Kidney epithelial cell (primary cell): Measurements from ENCODE around the gene PHOSPHO1. TPM values are rescaled to one million over a fixed set of nuclear protein-coding genes. Genes with fewer than 3 reads are reported as not detected.

Experiments used
- DNase-seq: peaks from one replicate; pipeline ENCODE4 v3.0.0-alpha.2; 2010; ENCODE audit warnings: low read depth
- H3K27me3 ChIP-seq: 2 replicates; pipeline ENCODE4 v1.6.0; 2011; ENCODE audit warnings: low read length; ENCODE audit not compliant: control insufficient read depth, insufficient read depth
- H3K36me3 ChIP-seq: 2 replicates; pipeline ENCODE4 v1.5.1; 2011; ENCODE audit warnings: low read length; ENCODE audit not compliant: control insufficient read depth, insufficient read depth
- H3K4me3 ChIP-seq: 2 replicates; pipeline ENCODE4 v1.5.1; 2011; ENCODE audit warnings: low read depth, mild to moderate bottlenecking, control low read depth, low read length
- total RNA-seq: library from RNA; depleted of rRNA; stranded (reverse); fragments of >200 nt; gene quantifications from 2 replicates; pipeline ENCODE4 v1.2.3, GENCODE V29; 2015
- TF ChIP-seq, protein P1 (sequence below): IDR thresholded peaks from 2 replicates; pipeline ENCODE4 v1.5.1; 2011; ENCODE audit warnings: mild to moderate bottlenecking, moderate library complexity, low read length, control low read depth, inconsistent platforms; ENCODE audit not compliant: insufficient read depth, poor library complexity, severe bottlenecking

The PHOSPHO1 gene
- total RNA-seq, 1 donor from 2014 or later, result not detected

DNA sequence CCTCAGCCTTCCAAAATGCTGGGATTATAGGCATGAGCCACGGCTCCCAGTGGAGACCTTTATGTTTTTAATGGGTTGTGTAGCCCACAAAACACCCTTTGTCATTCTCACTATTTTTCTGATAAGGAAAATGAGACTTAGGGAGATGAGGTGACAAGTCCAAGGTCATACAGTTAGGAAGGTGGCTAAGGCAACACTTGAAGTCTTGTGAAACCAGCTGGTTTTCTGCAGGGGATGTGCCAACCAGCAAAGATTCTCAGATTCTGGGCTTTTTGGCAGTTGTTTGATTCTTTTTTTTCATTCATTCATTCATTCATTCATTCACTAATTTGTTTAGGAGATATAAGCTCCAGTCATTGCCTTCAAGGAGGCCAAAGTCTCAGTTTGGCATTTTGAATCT is 10.0 kb upstream of the PHOSPHO1 start:
- DNase-seq, result no peak
- no peak overlapping the region for H3K4me3 ChIP-seq
- TF ChIP-seq, protein P1, sequence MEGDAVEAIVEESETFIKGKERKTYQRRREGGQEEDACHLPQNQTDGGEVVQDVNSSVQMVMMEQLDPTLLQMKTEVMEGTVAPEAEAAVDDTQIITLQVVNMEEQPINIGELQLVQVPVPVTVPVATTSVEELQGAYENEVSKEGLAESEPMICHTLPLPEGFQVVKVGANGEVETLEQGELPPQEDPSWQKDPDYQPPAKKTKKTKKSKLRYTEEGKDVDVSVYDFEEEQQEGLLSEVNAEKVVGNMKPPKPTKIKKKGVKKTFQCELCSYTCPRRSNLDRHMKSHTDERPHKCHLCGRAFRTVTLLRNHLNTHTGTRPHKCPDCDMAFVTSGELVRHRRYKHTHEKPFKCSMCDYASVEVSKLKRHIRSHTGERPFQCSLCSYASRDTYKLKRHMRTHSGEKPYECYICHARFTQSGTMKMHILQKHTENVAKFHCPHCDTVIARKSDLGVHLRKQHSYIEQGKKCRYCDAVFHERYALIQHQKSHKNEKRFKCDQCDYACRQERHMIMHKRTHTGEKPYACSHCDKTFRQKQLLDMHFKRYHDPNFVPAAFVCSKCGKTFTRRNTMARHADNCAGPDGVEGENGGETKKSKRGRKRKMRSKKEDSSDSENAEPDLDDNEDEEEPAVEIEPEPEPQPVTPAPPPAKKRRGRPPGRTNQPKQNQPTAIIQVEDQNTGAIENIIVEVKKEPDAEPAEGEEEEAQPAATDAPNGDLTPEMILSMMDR, result no peak
- peaks cover 7% of the 10 kb centered on the region for H3K27me3 ChIP-seq
- no peaks in the 10 kb centered on the region for H3K36me3 ChIP-seq

DNA sequence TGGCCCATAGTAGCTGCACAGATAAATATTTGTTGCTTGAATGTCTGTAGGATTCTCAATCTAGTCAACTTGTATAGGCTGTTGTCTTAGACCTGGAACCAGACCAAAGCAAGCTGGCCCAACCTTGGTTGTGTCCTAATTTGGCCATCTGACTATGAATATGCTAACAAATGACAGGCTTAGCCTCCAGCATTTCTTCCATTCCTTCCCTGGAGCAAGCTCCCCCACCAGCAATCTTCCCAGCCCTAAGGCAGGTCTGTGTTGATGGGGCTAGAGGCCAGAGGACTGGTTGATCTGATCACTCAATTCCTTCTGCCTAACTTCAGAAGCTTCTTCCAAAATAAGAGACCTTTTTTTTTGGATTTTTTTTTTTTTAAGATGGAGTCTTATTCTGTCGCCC is 9.4 kb upstream of the PHOSPHO1 start:
- TF ChIP-seq, protein P1, result no peak
- peaks cover 7% of the 10 kb centered on the region for H3K27me3 ChIP-seq

DNA sequence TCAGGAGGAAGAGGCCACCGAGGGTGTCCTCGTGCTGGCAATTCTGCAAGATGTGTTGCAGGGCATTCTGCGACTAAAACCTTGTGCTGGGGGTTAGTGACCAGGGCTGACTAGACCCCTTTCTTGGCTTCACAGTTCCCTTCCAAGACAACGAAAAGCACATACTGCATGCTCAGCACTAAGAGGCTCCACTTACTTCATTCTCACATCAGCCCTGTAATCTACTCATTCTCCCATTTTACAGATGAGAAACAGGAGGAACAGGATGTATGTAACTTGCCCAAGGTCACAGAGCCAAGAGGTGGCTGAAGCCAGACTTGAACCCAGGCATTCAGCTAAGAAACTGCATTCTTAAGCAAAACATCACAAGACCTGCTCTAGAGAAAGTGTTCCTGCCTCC is 5.3 kb upstream of the PHOSPHO1 start:
- TF ChIP-seq, protein P1, result no peak
- peaks cover 17% of the 10 kb centered on the region for H3K27me3 ChIP-seq
- H3K4me3 ChIP-seq, result no peak overlapping the region
- DNase-seq, result no peak
- H3K36me3 ChIP-seq, result no peaks in the 10 kb centered on the region

More for the DNA sequence above, 9.4 kb upstream of the PHOSPHO1 start:
- no peak for DNase-seq
- Histone ChIP-seq H3K36me3 (no peaks in the 10 kb centered on the region), H3K4me3 (no peak overlapping the region)

DNA sequence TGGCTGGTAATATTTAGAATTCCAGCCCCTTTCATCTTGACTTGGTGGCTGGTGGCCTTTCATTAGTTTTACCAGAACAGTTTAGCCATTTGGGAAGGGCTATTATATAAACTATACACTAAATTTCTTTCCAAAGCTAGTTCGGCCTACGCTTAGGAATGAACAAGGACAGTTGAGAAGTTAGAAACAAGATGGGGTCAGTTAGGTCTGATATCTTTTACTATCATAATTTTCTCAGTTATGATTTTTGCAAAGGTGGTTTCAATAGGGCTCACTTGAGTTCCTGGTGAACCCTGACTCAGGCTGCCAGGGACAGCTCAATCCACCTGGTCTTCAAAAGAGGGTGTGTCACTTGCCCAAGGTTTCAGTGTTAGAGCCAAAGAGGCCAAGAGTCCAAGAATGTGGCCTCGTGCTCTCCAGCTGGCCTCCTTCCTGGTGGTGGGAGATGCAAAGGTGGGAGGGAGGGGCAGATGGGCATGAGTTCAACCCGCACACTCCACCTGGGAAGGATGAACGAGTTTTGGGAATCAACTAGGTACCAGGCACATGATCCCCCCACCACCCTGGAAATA is 4.0 kb upstream of the PHOSPHO1 start:
- Histone ChIP-seq H3K27me3 (peaks cover 27% of the 10 kb centered on the region), H3K4me3 (no peak overlapping the region), H3K36me3 (no peaks in the 10 kb centered on the region)
- TF ChIP-seq, protein P1, result no peak
- no peak for DNase-seq

DNA sequence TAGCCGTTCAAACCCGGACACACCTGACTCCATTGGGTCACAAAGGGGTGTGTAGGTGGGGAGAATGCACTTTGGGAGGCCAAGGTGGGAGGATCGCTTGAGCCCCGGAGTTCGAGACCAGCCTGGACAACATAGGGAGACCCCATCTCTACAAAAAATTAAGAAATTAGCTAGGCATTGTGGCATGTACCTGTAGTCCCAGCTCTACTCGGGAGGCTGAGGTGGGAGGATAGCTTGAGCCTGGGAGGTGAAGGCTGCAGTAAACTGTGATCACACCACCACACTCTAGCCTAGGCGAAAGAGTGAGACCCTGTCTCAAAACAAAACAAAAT is 942 bp upstream of the PHOSPHO1 start:
- H3K4me3 ChIP-seq, result no peak overlapping the region
- H3K36me3 ChIP-seq, result no peaks in the 10 kb centered on the region
- peaks cover 32% of the 10 kb centered on the region for H3K27me3 ChIP-seq
- no peak for DNase-seq
- TF ChIP-seq, protein P1, result no peak
